Neural progenitor cell (in vitro differentiated cells): ENCODE data around the gene TP53. TPM values are rescaled to one million over a fixed set of nuclear protein-coding genes. Genes with fewer than 3 reads are reported as not detected.
A peak's percentile ranks its signal among the peaks of the same experiment; 100 is the strongest.

Source experiments
- DNase-seq: peaks from one replicate; pipeline ENCODE4 v3.0.0-alpha.2; 2016; ENCODE audit warnings: low spot score
- H2AFZ ChIP-seq: fragments of 200-600 bp; sonication (generic); replicated peaks from 2 replicates; pipeline ENCODE4 v1.6.1; 2016; ENCODE audit warnings: antibody characterized with exemption
- H3F3A ChIP-seq: fragments of 200-600 bp; sonication (generic); 2 replicates; pipeline ENCODE4 v1.6.1; 2016; ENCODE audit warnings: antibody characterized with exemption, low read depth
- H3K27ac ChIP-seq: fragments of 200-600 bp; sonication (generic); 2 replicates; pipeline ENCODE4 v1.5.1; 2016; ENCODE audit warnings: mild to moderate bottlenecking
- H3K27me3 ChIP-seq: fragments of 200-600 bp; sonication (generic); 2 replicates; pipeline ENCODE4 v1.6.1; 2016; ENCODE audit warnings: mild to moderate bottlenecking, moderate library complexity
- H3K36me3 ChIP-seq: fragments of 200-600 bp; sonication (generic); 2 replicates; pipeline ENCODE4 v1.5.1; 2016
- H3K4me1 ChIP-seq: fragments of 200-600 bp; sonication (generic); 2 replicates; pipeline ENCODE4 v1.6.1; 2016; ENCODE audit warnings: mixed run types
- H3K4me2 ChIP-seq: fragments of 200-600 bp; sonication (generic); 2 replicates; pipeline ENCODE4 v1.6.1; 2016
- H3K4me3 ChIP-seq: fragments of 200-600 bp; sonication (generic); 2 replicates; pipeline ENCODE4 v1.5.1; 2016
- H3K79me2 ChIP-seq: fragments of 200-600 bp; sonication (generic); 2 replicates; pipeline ENCODE4 v1.6.1; 2016; ENCODE audit warnings: low read depth
- H3K9ac ChIP-seq: fragments of 200-600 bp; sonication (generic); 2 replicates; pipeline ENCODE4 v1.6.1; 2016
- H3K9me3 ChIP-seq: fragments of 200-600 bp; sonication (generic); 2 replicates; pipeline ENCODE4 v1.5.1; 2016; ENCODE audit warnings: low read depth
- H4K20me1 ChIP-seq: fragments of 200-600 bp; sonication (generic); 2 replicates; pipeline ENCODE4 v1.6.1; 2016; ENCODE audit warnings: low read depth
- H3K27ac Mint-ChIP-seq: 3 replicates; pipeline ENCODE4 v1.8.0; 2021; ENCODE audit warnings: mixed read lengths
- H3K27me3 Mint-ChIP-seq: 2 replicates; pipeline ENCODE4 v1.8.0; 2022; ENCODE audit warnings: low read depth, mild to moderate bottlenecking, inconsistent platforms, moderate library complexity, mixed read lengths; ENCODE audit not compliant: insufficient read depth
- H3K36me3 Mint-ChIP-seq: 3 replicates; pipeline ENCODE4 v1.8.0; 2021; ENCODE audit warnings: mixed read lengths
- H3K4me1 Mint-ChIP-seq: 3 replicates; pipeline ENCODE4 v1.8.0; 2021; ENCODE audit warnings: mixed read lengths
- H3K4me3 Mint-ChIP-seq: 3 replicates; pipeline ENCODE4 v1.8.0; 2021; ENCODE audit warnings: mild to moderate bottlenecking, moderate library complexity, mixed read lengths
- H3K9me3 Mint-ChIP-seq: 3 replicates; pipeline ENCODE4 v1.8.0; 2020; ENCODE audit warnings: mixed read lengths
- CTCF ChIP-seq: fragments of 200-600 bp; sonication (generic); IDR thresholded peaks from 2 replicates; pipeline ENCODE4 v1.5.1; 2017; ENCODE audit warnings: antibody characterized with exemption, mild to moderate bottlenecking
- EZH2 ChIP-seq: fragments of 200-600 bp; sonication (generic); IDR thresholded peaks from 2 replicates; pipeline ENCODE4 v1.6.1; 2017; ENCODE audit warnings: antibody characterized with exemption, mild to moderate bottlenecking, moderate library complexity
- EZH2phosphoT487 ChIP-seq: fragments of 200-600 bp; sonication (generic); IDR thresholded peaks from 2 replicates; pipeline ENCODE4 v1.6.1; 2017; ENCODE audit warnings: antibody characterized with exemption
- total RNA-seq: library from RNA; depleted of rRNA; stranded (reverse); fragments of >200 nt; gene quantifications from 2 replicates; pipeline ENCODE4 v1.2.3, GENCODE V29; 2015; ENCODE audit warnings: low replicate concordance

Gene TP53
- total RNA-seq, 1 donor from 2014 or later = 54.9 TPM

GRCh38 chr17:7697828-7698588 is 10.7 kb upstream of the TP53 start:
- Histone ChIP-seq H3K4me2 (no peak overlapping the region), H3F3A (no peaks in the 10 kb centered on the region), H2AFZ (no peak overlapping the region), H3K27ac (no peak overlapping the region), H3K36me3 (peaks cover 3% of the 10 kb centered on the region), H3K79me2 (no peaks in the 10 kb centered on the region), H3K27me3 (no peaks in the 10 kb centered on the region), H3K9me3 (no peaks in the 10 kb centered on the region), H3K9ac (no peak overlapping the region), H3K4me3 (no peak overlapping the region), H3K4me1 (no peaks in the 10 kb centered on the region), H4K20me1 (peaks cover under 1% of the 10 kb centered on the region)
- peaks cover 5% of the 10 kb centered on the region for H3K4me1 Mint-ChIP-seq
- H3K36me3 Mint-ChIP-seq = peaks cover 24% of the 10 kb centered on the region
- no peak overlapping the region for H3K4me3 Mint-ChIP-seq
- no peak for DNase-seq
- no peaks in the 10 kb centered on the region for H3K9me3 Mint-ChIP-seq
- H3K27me3 Mint-ChIP-seq = peaks cover 3% of the 10 kb centered on the region
- no peak for TF ChIP-seq EZH2phosphoT487
- no peak for TF ChIP-seq EZH2
- no peak for TF ChIP-seq CTCF
- no peak overlapping the region for H3K27ac Mint-ChIP-seq

GRCh38 chr17:7695586-7695985 is 8.3 kb upstream of the TP53 start:
- Histone ChIP-seq H2AFZ (no peak overlapping the region), H3K9me3 (no peaks in the 10 kb centered on the region), H4K20me1 (no peaks in the 10 kb centered on the region), H3K79me2 (no peaks in the 10 kb centered on the region), H3K4me3 (no peak overlapping the region), H3K27me3 (no peaks in the 10 kb centered on the region), H3K4me1 (no peaks in the 10 kb centered on the region), H3K27ac (no peak overlapping the region), H3K36me3 (peaks cover 3% of the 10 kb centered on the region), H3K4me2 (no peak overlapping the region), H3F3A (no peaks in the 10 kb centered on the region), H3K9ac (no peak overlapping the region)
- Mint-ChIP-seq H3K4me3 (no peak overlapping the region), H3K4me1 (peaks cover 3% of the 10 kb centered on the region), H3K9me3 (no peaks in the 10 kb centered on the region), H3K27me3 (peaks cover 3% of the 10 kb centered on the region), H3K36me3 (peaks cover 25% of the 10 kb centered on the region), H3K27ac (no peak overlapping the region)
- TF ChIP-seq CTCF (no peak), EZH2phosphoT487 (no peak), EZH2 (no peak)
- DNase-seq = no peak

GRCh38 chr17:7688808-7689316 is 1.6 kb upstream of the TP53 start:
- H3F3A ChIP-seq = peaks cover 44% of the 10 kb centered on the region
- no peak for TF ChIP-seq EZH2phosphoT487
- TF ChIP-seq CTCF = no peak
- no peak for TF ChIP-seq EZH2
- no peak for DNase-seq
- H3K9me3 ChIP-seq = no peaks in the 10 kb centered on the region
- H3K27me3 Mint-ChIP-seq = no peaks in the 10 kb centered on the region
- H3K36me3 Mint-ChIP-seq = peaks cover 10% of the 10 kb centered on the region
- peaks cover 27% of the 10 kb centered on the region for H3K4me1 Mint-ChIP-seq
- no peaks in the 10 kb centered on the region for H3K36me3 ChIP-seq
- peaks cover 16% of the 10 kb centered on the region for H3K4me1 ChIP-seq
- no peaks in the 10 kb centered on the region for H4K20me1 ChIP-seq
- peak overlapping the region; percentile 91 for H3K4me2 ChIP-seq
- H2AFZ ChIP-seq = no peak overlapping the region
- peak overlapping the region; percentile 98 for H3K27ac Mint-ChIP-seq
- H3K27me3 ChIP-seq = no peaks in the 10 kb centered on the region
- no peaks in the 10 kb centered on the region for H3K9me3 Mint-ChIP-seq
- H3K4me3 Mint-ChIP-seq = peak overlapping the region; percentile 97
- no peak overlapping the region for H3K27ac ChIP-seq
- peak overlapping the region; percentile 93 for H3K4me3 ChIP-seq
- H3K9ac ChIP-seq = peak overlapping the region; percentile 89
- peaks cover 54% of the 10 kb centered on the region for H3K79me2 ChIP-seq
